Measurements from ENCODE around the gene AP5S1. TPM values are rescaled to one million over a fixed set of nuclear protein-coding genes. Genes with fewer than 3 reads are reported as not detected.

The AP5S1 gene
- total and polyA plus RNA-seq, 10 of the 15 experiments (the other 5 are each of a cell fraction or from before 2014, with no cell fraction given) = 3.8 to 13.2 (median 7.8) TPM

DNA sequence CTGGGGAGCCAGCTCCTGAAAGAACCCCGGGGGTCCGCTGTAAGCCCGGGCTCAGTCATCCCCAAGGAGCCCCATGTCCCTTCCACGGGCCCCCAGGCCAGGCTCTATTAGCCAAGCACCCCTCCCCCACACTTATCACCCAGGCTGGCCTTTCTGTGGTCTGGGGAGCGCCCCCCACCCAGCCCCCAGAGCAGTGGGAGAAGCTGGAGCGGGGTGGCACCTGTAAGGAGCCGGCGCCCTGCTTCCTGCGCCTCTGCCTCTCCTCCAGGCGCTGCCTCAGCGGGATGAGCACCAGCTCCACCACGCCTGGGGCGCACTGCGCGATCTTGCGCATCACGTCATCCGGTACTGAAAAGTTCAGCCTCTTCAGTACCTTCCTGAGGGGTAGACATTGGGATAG is 41.4 kb upstream of the AP5S1 start:
- BruUV-seq (replicated peaks) = no TSS peak

More for the DNA sequence above, 41.4 kb upstream of the AP5S1 start:
- DNase-seq (ENCODE audit: low read depth, low spot score) = no peak
- Histone ChIP-seq H3K27me3 (replicated peaks in 1 of 2; ENCODE audit: control insufficient read depth in 2 of 2, insufficient read depth in 2 of 2, low read length in 1 of 2) (peaks cover 12 to 16% of the 10 kb centered on the region in 2 experiments), H3K9me3 (replicated peaks; ENCODE audit: control insufficient read depth, insufficient read depth, low read length) (no peaks in the 10 kb centered on the region; the same call in 2 of the 3 replicates), H3K4me2 (ENCODE audit: control insufficient read depth, insufficient read depth) (no peak overlapping the region), H3K79me2 (ENCODE audit: control insufficient read depth, insufficient read depth, low read length) (no peaks in the 10 kb centered on the region), H3K9ac (ENCODE audit: control insufficient read depth, insufficient read depth, low read length) (no peak overlapping the region), H3K4me3 (no peak overlapping the region), H4K20me1 (ENCODE audit: control insufficient read depth, insufficient read depth) (no peaks in the 10 kb centered on the region), H3K4me1 (ENCODE audit: control insufficient read depth, insufficient read depth, low read length) (peaks cover 12% of the 10 kb centered on the region), H2AFZ (ENCODE audit: control insufficient read depth, low read depth, low read length) (no peak overlapping the region), H3K36me3 (ENCODE audit: control insufficient read depth in 2 of 2, insufficient read depth in 2 of 2, low read length in 1 of 2) (no peaks in the 10 kb centered on the region), H3K27ac (ENCODE audit: control insufficient read depth, insufficient read depth) (no peak overlapping the region)
- no peak for ATAC-seq
- ChIA-PET CTCF (interaction anchor here (0.6 to 4.2 kb wide), 8 partner anchors 9 to 109 kb away, joined by 3 to 26 read pairs (median 3); partner anchors contain the start of gene ADISSP), RAD21 (ENCODE audit: unreplicated experiment) (interaction anchor here (0.6 to 1.0 kb wide), 3 partner anchors 12 to 62 kb away, joined by 3 read pairs; partner anchors contain the start of genes ADISSP and AP5S1), POLR2A (interaction anchor here (1.0 kb wide), 1 partner anchor 10 kb away, joined by 4 read pairs; no protein-coding TSS in a partner anchor), SMC1A (ENCODE audit: uncharacterized antibody, unreplicated experiment) (no interaction called here)
- 48% methylated on average over 18 of the region's 18 CpGs for WGBS (ENCODE audit: insufficient coverage, insufficient replicate concordance, low lambda C conversion rate, missing lambda C conversion rate)
- in situ Hi-C loops (cut with MboI) (no loop called here), intact Hi-C loops (cut with micrococcal nuclease; ENCODE audit: unreplicated experiment) (no loop called here)
- no peak for FAIRE-seq
- TF ChIP-seq SRF (IDR thresholded peaks at IDR 0.05; ENCODE audit: low read depth in 2 of 2, low read length in 2 of 2) = no peak
- TF ChIP-seq, protein P1, sequence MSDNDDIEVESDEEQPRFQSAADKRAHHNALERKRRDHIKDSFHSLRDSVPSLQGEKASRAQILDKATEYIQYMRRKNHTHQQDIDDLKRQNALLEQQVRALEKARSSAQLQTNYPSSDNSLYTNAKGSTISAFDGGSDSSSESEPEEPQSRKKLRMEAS (IDR thresholded peaks at IDR 0.05; ENCODE audit: low read depth, low read length) = no peak
- no peak for TF ChIP-seq NR2C1 (IDR thresholded peaks at IDR 0.05)
- TF ChIP-seq HDGF (IDR thresholded peaks at IDR 0.05) = no peak
- TF ChIP-seq FOS (IDR thresholded peaks at IDR 0.05; ENCODE audit: borderline replicate concordance, extremely low read depth, insufficient read length) = no peak
- TF ChIP-seq SUPT20H (IDR thresholded peaks at IDR 0.05; ENCODE audit: borderline replicate concordance, control insufficient read depth, low read depth, low read length) = no peak
- TF ChIP-seq NFYA (IDR thresholded peaks at IDR 0.05; ENCODE audit: borderline replicate concordance, low read depth, low read length) = no peak
- no peak for TF ChIP-seq IKZF1 (conservative IDR thresholded peaks at IDR 0.05)
- no peak for TF ChIP-seq SMAD1 (IDR thresholded peaks at IDR 0.05; ENCODE audit: low read depth, partially characterized antibody)
- TF ChIP-seq PAX8 (IDR thresholded peaks at IDR 0.05) = no peak
- TF ChIP-seq SUZ12 (IDR thresholded peaks at IDR 0.05; ENCODE audit: unreplicated experiment) = no peak
- no peak for TF ChIP-seq ZZZ3 (IDR thresholded peaks at IDR 0.05; ENCODE audit: control insufficient read depth, insufficient read length, low read depth)
- TF ChIP-seq TCF12 (IDR thresholded peaks at IDR 0.05; ENCODE audit: low read depth, low read length) = no peak
